GM12878 (cell line): Measurements from ENCODE around the gene RGS1. TPM values are rescaled to one million over a fixed set of nuclear protein-coding genes. Genes with fewer than 3 reads are reported as not detected.

Experiments used
- ATF2 ChIP-seq: IDR thresholded peaks from 2 replicates; pipeline ENCODE4 v1.6.1; 2012; ENCODE audit warnings: low read length, inconsistent platforms
- CBX5 ChIP-seq: sonication (generic); IDR thresholded peaks from 2 replicates; pipeline ENCODE4 v1.6.1; 2016; ENCODE audit warnings: low read depth, moderate library complexity, mild to moderate bottlenecking, inconsistent platforms
- CHD1 ChIP-seq: IDR thresholded peaks from 2 replicates; pipeline ENCODE4 v1.6.1; 2012; ENCODE audit warnings: low read depth, low read length, improper control_type of control experiment
- CREM ChIP-seq: IDR thresholded peaks from 2 replicates; pipeline ENCODE4 v1.6.1; 2014; ENCODE audit warnings: antibody characterized with exemption, low read depth
- CTCF ChIP-seq, 3 experiments: IDR thresholded peaks in 2 of 3; conservative IDR thresholded peaks in 1 of 3; 2 replicates each; pipeline ENCODE4 v1.5.1; 2011; ENCODE audit warnings: low read depth in 3 of 3, low read length in 3 of 3, mild to moderate bottlenecking in 3 of 3, control low read depth in 2 of 3, moderate library complexity in 2 of 3, inconsistent platforms in 1 of 3, mixed read lengths in 1 of 3; ENCODE audit not compliant: control insufficient read depth in 2 of 3, insufficient read depth in 1 of 3; ENCODE audit errors: extremely low read depth in 1 of 3
- DPF2 ChIP-seq: fragments of 450-650 bp; IDR thresholded peaks from 2 replicates; pipeline ENCODE4 v1.6.1; 2017; ENCODE audit warnings: mild to moderate bottlenecking
- IRF3 ChIP-seq: fragments of 450-650 bp; IDR thresholded peaks from 2 replicates; pipeline ENCODE4 v1.6.1; 2014; ENCODE audit warnings: mild to moderate bottlenecking
- IRF5 ChIP-seq: fragments of 450-650 bp; IDR thresholded peaks from 2 replicates; pipeline ENCODE4 v1.6.1; 2017; ENCODE audit warnings: borderline replicate concordance
- JUNB ChIP-seq: IDR thresholded peaks from 2 replicates; pipeline ENCODE4 v1.6.1; 2016; ENCODE audit warnings: antibody characterized with exemption, mild to moderate bottlenecking
- KLF5 ChIP-seq: fragments of 450-650 bp; IDR thresholded peaks from 2 replicates; pipeline ENCODE4 v1.6.1; 2014; ENCODE audit warnings: mild to moderate bottlenecking; ENCODE audit not compliant: partially characterized antibody
- LARP7 ChIP-seq: fragments of 450-650 bp; IDR thresholded peaks from 2 replicates; pipeline ENCODE4 v1.6.1; 2017; ENCODE audit warnings: mild to moderate bottlenecking
- MTA2 ChIP-seq: fragments of 450-650 bp; IDR thresholded peaks from 2 replicates; pipeline ENCODE4 v1.6.1; 2016; ENCODE audit warnings: low read depth, mild to moderate bottlenecking, moderate library complexity
- RELB ChIP-seq: fragments of 450-650 bp; IDR thresholded peaks from 2 replicates; pipeline ENCODE4 v1.6.1; 2017; ENCODE audit warnings: low read depth, mild to moderate bottlenecking, moderate library complexity
- SMAD1 ChIP-seq: fragments of 450-650 bp; IDR thresholded peaks from 2 replicates; pipeline ENCODE4 v1.6.1; 2018; ENCODE audit warnings: mild to moderate bottlenecking, low read depth; ENCODE audit not compliant: partially characterized antibody
- SP1 ChIP-seq: IDR thresholded peaks from one replicate; pipeline ENCODE4 v1.6.1; 2011; ENCODE audit warnings: low read depth, low read length
- SUPT20H ChIP-seq: IDR thresholded peaks from 2 replicates; pipeline ENCODE4 v1.6.1; 2011; ENCODE audit warnings: low read depth, mild to moderate bottlenecking, low read length, moderate library complexity, borderline replicate concordance; ENCODE audit not compliant: control insufficient read depth
- polyA plus RNA-seq, 11 experiments: library from polyadenylated mRNA; depleted of rRNA in 4 of 11; unstranded in 6 of 11; stranded (reverse) in 5 of 11; fragments of >200 nt; fragmentation: Nextera tagmentation in 4 of 11; fragmentation: Illumina TruSeq in 1 of 11; extraction: Ambion mirVana in 4 of 11; extraction: Trizol in 1 of 11; gene quantifications; 1 replicate in 1 of 11; 2 replicates in 10 of 11; pipeline versions ENCODE4 v1.2.1 to v1.2.3, GENCODE V29; 2011 to 2016; ENCODE audit warnings: inconsistent platforms in 2 of 11, missing spikeins in 2 of 11, low read depth in 1 of 11
- total RNA-seq, 4 experiments: library from RNA; depleted of rRNA in 3 of 4; stranded (reverse); fragments of >200 nt in 3 of 4; fragmentation: Illumina TruSeq in 1 of 4; extraction: Trizol in 1 of 4; gene quantifications; 2 replicates each; pipeline versions ENCODE4 v1.2.1 to v1.2.3, GENCODE V29; 2013 to 2021

The RGS1 gene
- total and polyA plus RNA-seq, 10 of the 15 experiments (the other 5 are each of a cell fraction or from before 2014, with no cell fraction given) = 20.7 to 882 (median 45.9) TPM

GRCh38 chr1:192545896-192546521, 29.6 kb upstream of the RGS1 start (continued):
- TF ChIP-seq SUPT20H (no peak), DPF2 (peak; percentile 57), CTCF (IDR thresholded peaks at IDR 0.05 in 2 of 3, conservative IDR thresholded peaks at IDR 0.05 in 1 of 3; ENCODE audit: control insufficient read depth in 2 of 3, extremely low read depth in 1 of 3, insufficient read depth in 1 of 3, low read depth in 3 of 3, low read length in 3 of 3) (peak in 2 of 3 experiments; percentile 37 to 41; a peak in 2 of 6 replicates), KLF5 (no peak), SP1 (peak; percentile 26), JUNB (no peak; the same call in 1 of the 2 replicates), CHD1 (0 out of 2 replicates have a peak, but pooled peaks have one; percentile 71), IRF5 (no peak), LARP7 (no peak), SMAD1 (peak; percentile 29), MTA2 (peak; percentile 63; the same call in 1 of the 2 replicates), CBX5 (peak; percentile 82; the same call in 1 of the 2 replicates), CREM (0 out of 2 replicates have a peak, but pooled peaks have one; percentile 10), IRF3 (no peak), RELB (no peak), ATF2 (peak; percentile 87)
- TF ChIP-seq, all 136 proteins: peak for 48
